Stimulated activated CD4-positive, alpha-beta T cell treated with anti-CD3 and anti-CD28 coated beads, TNF-alpha, amount 100 ng/mL, for 24 hours (primary cell): ENCODE results near the gene ANO6.
"Not testable (repeated sequence)": the region's sequence is repeated elsewhere in the genome, so short reads cannot be mapped to it uniquely, and the experiment has no call there.

ENCODE experiments used
- DNase-seq, 3 experiments: peaks; one replicate each; pipeline ENCODE4 v3.0.0-alpha.2; 2020; ENCODE audit warnings: low read depth in 3 of 3

Gene ANO6

DNA sequence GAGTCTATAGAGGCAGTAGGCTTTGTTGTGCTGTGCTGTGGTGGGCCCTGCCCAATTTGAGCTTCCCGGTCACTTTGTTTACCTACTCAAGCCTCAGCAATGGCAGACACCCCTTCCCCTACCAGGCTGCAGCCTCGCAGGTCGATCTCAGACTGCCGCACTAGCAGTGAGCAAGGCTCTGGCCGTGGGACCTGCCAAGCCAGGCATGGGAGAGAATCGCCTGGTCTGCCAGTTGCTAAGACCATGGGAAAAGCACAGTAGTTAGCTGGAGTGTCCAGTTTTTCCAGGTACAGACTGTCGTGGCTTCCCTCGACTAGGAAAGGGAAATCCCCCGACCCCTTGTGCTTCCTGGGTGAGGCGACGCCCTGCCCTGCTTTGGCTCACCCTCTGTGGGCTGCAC lies 26.3 kb downstream of the ANO6 start:
- DNase-seq = no peak

DNA sequence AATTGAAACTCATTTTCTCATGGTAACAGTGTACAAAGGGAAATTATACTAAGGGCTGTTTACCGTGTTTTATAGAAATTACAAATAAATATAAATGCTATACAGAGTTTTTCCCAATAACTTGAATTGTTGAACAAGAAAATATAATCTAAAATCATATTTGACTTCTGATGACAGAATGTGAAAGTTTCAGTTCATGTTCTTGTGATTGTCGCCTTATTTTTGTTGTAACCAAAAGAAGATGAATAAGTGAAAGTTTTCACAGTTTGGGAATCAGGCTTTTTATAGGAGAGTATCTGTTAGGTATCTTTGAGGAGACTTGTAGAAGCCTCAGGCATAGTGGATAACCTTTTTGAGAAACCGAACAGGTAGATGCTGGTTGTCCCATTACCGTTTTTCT lies 28.1 kb downstream of the ANO6 start:
- no peak for DNase-seq

DNA sequence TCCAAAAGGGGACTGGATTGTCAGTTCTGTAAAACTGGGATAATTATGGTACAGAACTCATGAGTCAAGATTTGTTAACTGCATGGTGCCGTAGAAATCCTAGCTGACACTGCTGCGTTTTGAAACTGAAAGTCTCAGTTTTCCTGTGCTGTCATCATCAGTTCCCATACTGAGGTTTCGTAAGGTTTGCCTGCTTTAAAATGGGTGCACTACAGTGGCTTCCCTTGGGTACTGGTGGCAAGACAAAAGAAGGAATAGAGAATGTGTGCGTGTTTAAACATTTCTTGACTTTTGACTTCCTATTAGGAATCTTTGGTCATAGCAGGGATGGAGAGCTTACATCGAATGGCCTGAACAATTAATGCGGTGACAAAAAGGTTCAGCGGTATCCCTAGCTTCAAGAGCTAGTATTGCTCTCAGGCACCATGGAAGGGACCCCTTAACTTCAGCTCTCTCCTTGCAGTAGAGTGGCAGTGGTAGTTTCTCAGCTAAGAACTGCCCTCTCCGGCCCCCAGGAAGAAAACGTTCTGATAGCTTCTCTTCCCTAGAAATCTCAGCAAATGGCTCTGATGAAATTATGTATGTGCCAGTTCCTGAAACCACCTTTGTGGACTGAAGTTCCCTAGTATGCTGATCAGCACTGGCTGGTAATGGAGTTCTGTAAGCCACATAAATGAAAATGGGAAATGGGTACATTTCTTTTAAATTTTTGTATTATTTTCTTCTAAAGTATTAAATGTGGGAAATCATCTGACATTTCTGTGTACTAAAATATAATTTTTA lies 28.9 kb downstream of the ANO6 start:
- DNase-seq = no peak

DNA sequence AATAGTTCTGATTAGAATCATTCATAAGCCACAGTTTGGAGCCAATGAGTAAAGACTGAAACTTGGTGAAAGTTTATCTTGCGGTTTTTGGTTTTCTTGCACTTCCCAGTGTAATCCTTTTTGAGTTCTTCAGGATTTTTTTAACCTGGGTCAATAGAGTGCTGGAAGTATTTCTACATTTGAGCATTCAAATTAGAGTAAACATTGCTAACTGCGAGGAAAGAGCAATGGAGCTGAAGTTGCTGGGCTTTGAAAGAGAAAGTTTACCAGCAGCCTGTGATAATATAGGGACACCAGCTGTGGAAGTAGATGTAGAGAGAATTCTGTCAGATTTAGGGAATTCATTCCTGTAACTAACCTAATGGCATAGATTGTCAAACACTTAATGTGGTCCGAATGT lies 30.3 kb downstream of the ANO6 start:
- DNase-seq = no peak

DNA sequence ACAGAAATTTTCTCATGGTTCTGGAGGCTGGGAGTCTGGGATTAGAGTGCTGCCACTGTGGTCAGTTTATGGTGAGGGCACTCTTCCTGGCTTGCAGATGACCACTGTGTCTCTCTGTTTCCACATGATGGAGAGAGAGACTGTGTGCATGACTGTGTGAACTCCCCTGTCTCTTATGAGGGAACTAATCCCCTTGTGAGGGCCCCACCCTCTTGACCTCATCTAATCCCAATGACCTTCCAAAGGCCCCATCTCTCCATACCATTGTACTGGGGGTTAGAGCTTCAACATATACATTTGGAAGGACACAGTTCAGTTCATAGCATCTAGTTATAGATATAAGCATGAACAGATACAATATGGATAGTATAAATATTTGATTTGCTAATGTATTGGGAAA lies 31.7 kb downstream of the ANO6 start:
- no peak for DNase-seq

DNA sequence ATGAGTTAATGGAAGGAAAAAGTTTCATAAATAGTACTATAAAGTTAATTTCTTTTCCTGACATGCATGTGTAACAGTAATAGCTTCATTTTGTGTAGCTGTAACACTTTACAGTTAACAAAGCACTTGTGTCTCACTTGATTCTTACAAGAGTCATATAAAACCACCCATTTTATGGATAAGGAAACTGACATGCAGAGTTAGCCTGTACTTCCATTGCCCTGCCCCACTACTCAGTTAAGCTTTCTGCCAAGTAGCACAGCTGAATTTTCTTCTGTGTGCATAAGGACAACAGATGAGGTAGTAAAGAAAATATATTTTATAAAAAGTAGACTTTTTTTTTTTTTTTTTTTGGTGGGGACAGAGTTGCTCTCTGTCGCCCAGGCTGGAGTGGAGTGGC lies 32.2 kb downstream of the ANO6 start:
- no peak for DNase-seq

DNA sequence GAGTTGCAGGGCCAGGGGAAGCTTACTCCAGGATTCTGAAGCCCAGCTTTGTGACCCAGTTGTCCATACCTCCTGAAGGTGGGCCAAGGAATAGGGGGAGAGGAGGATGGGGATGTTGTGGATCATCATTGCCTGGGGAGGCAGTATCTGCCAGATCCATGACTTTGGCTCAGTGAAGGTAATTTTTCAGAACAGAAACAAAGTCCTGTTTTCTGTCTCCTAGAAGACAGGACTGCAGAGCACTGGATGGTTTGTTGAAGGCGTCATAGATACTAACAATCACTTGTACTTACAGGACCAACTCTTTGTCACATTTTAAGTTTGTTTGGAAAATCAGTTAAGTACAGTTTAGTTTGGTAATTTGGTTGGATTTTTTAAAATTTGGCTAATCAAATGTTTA lies 38.4 kb downstream of the ANO6 start:
- DNase-seq = no peak

DNA sequence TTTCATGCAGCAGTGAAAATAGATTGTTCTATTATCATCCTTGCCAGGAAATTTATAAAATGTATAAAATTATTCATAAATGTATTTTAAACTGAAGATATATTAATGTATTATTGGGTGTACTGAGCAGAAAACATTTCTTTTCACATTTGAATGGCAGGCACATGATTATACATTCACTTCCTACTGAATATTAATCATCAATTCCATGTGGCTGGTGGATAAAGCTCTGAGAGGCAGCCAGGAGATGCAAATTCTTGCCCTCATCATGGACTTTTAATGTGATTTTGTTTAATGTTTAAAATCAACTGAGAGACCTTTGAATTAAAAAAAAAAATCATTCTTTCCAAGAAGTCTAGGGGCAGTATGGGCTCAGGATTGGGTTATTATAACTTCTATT lies 40.8 kb downstream of the ANO6 start:
- no peak for DNase-seq

DNA sequence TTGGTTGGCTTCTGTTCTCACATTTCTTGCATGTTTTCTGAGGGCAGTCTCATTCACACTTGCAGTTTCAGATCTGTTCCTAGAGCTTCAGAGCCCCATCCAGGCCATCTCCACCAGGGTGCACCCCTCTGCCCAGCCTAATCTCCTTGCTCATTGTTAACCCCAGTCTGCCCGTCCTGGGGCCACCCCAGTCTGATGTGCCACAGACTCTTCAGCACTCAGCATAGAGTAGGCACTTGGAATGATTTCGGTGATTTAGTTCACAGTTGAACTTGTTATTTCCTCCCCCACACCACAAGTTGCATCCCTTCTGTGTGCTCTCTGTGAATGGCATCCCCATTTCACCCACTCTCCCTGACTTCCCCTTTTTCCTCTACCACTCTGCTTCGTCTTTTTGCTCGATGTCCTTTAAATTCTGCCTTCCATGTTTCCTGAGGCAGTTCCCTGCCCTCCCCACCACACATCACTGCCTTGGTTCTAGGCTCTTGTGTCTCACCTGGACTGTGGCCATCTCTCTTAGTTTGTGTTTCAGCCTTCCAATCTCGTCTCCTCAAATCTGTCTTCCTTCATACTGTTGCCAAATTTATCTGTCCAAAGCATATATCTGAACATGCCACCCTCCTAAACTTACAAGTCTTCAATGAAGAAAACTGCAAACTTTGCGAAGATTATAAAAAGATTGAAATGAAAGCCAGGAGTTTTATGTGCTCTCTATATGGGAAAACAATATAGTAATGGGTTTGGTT lies 41.5 kb downstream of the ANO6 start:
- DNase-seq = no peak

DNA sequence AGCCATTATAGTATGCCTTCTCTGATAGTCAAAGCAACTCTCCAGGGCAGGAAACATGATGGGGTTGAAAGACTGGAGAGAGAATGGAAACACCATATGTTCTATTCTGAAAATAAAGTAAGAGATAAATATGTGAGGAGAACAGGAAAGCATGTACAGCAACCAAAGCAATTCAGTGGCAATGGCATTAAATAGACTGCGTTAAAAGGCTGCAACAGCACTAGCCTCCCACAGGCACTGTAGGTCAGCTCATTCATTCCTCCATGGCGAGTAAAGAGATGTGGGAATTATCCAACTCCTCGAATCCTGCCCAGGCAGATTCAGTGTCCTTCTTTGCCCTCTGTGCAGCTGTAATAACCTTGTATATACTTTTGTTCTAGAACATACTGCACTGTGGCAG lies 43.8 kb downstream of the ANO6 start:
- DNase-seq = no peak

DNA sequence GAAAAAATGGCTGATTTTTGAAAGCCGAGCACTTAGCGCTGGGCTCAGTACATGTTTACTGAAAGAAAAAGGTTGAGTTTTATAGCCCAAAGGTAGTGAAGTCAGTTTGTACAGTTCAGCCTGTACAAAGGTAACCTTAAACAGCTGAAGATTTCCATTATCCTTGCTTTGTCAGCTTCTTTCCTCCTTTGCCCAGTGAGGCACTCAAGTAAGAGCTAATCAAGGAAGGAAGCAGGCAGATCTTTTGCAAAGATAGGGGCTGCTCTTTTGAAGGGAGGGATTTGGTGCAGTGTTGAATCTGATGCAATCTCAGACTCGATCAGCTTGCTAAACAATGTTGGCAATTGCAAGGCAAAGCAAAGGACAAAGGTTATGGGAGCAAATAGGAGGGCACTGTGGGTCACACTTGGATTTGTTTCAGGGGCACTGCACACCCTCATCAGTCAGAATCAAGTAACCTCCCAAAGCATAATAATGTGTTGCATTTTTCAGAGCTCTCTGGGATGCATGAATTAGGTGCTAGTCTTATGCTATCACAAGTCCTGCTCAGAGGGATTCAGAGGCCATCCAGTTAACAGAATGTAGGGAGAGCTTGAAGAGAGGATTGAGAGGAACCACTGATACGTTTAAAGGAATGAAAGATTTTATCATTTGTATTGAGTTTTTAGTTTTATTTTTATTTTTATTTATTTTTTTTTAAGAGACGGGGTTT lies 44.4 kb downstream of the ANO6 start:
- no peak for DNase-seq

DNA sequence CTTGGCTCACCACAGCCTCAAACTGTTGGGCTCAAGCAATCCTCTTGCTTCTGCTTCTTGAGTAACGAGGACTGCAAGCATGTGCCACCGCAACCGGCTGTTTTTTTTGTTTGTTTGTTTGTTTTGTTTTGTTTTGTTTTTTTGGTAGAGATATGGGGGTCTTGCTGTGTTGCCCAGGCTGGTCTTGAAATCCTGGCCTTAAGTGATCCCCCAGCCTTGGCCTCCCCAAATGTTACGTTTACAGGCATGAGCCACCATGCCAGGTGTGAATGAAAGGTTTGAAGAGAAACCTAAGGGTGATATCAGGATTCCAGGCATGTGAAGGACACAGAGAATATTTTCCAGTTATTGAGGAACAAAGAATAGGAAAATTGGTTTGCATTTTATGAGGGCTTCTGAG lies 45.0 kb downstream of the ANO6 start:
- DNase-seq = no peak

DNA sequence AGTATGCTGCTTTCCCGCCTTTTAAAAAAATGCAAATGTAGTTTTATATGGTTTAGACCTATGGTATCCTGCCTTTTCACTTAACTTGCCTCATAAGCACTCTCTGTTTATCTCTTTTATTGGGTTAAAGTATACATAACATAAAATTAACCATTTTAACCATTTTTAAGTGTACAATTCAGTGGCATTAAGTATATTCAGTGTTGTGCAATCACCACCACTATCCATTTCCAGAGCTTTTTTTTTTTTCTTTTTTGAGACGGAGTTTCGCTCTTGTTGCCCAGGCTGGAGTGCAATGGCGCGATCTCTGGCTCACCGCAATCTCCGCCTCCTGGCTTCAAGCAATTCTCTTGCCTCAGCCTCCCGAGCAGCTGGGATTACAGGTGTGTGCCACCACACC lies 46.3 kb downstream of the ANO6 start:
- not testable (repeated sequence) for DNase-seq

DNA sequence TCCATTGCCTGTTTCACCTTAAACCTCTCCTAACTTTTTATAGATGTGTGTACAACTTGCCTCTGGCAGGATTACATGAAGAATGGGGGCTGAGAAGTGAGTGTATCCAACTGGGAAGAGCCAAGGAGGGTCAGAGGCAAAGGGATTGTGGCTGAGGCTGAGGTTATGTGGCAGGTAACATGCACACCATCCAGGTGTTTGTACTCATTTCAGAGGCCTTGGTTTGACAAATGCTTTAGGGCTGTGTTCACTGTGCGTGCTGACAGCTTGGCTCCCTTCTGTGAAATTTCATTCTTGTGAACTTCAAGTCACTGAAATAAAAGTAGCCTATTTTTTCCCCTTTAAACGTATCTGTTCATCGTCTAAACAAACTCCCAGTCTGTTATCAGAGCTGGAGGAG lies 47.7 kb downstream of the ANO6 start:
- DNase-seq = no peak

DNA sequence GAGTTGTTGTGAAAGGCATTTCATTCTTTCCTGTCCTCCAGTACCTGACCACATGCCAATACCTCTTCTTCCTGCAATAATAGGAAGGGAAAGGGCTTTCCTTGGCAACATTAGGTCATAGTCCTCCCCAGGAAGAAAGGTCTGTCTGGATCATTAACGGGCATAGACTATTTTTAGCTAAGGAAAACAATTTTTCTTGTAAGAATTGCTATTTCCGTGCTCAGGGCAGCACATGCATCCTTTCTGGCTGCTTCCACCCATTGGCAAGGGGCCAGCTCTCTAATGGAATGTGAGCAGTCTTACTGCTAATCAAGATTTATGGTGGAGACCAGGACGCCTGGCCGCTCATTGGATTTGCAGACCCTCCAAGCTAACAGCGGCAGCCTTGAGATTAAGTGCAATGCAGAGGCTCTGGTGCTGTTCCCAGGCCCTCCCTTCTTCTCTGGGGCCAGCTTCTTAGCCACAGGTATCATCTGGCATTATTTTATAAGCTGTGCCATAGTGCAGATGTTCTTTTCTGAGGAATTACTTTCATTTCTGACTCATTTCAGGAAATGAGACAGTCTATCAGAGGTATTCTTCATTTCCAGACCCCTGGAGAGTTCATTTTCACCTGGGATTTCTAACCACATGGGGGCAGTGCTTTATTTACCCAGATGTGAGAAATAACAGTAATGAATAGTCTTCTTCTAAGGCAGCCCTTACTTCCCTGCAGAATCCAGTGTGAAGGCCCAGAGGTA lies 52.9 kb downstream of the ANO6 start:
- no peak for DNase-seq

DNA sequence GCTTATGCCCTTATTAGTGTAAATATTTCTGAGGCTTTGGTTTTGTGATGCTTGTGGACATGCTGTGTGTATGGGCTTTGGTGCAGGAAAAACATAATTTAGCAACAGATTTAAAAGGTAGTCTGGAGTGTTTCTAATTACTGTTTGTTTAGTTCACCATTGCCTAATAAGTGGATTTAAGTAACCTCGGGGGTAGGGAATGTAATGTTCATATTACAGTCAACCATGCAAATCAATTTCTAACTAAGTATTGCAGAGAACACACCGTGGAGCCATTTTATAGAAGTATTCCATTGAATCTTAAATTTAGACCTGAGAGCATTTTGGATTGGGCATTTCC lies 53.5 kb downstream of the ANO6 start:
- DNase-seq = no peak

DNA sequence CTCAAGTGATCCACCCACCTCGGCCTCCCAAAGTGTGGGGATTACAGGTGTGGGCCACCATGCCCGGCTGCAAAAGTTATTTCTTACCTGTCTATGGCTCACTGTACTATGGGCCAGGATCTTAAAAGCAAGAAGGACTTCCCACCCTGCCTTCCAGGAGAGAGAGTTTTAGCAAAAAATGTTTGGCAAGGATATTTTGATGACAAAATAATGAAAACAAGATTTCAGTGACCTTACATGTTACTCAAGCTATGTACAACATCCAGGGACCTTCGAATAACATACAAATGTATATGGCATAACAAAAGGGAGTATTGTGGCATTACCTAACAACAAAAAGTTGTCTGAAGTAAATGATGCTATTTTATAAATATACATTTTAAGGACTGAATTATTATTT lies 55.1 kb downstream of the ANO6 start:
- DNase-seq = no peak

DNA sequence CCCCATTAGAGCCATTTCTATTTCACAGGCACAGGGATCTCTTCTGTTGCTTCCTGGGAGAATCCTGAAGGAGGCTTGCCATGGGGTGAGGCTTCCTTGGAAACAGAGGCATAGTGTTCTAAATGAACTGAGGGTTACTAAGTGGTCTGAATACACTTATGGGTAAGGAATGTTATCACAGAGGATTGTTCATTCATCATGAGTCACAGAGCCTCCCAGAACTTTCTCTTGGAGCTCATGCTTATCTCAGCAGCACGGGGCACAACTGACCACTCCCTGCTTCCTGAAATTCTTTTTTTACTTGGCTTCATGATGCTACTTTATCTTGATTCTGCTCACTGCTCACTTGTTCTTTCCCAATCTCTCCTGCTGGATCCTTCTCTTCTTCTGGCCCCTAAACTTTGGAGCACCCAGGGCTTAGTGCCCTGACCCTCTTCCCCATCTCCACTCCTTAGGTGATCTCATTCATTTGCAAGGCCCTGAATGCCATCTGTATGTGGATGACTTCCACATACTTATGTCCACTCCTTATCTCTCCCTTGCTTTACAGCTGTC lies 57.9 kb downstream of the ANO6 start:
- no peak for DNase-seq

DNA sequence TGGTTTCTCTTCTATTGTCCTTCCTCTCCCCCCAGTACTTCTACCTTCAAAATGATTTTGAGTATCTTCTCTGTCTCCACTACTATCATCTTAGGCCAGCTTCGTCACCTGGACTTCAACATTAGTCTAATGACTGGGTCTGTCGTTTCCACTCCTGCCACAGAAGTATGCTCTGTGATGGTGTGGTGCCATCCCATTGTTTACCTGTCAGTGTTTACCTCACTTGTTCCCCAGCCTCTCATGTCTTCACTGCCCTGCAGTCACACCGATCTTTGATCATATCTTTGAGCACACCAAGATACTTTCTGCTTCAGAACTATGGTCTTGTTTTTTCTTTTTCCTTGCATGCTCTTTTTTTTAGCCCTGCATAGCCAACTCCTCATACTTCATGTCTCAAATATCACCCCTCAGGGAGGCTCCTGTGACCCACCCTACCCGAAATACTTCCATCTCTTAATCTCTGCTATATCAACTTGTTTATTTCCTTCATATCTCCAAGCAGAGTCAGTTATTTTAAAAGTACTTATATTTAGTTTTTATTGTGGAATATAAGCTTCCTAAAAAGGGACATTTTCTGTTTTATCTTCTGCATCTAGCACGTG lies 60.4 kb downstream of the ANO6 start:
- DNase-seq = no peak

DNA sequence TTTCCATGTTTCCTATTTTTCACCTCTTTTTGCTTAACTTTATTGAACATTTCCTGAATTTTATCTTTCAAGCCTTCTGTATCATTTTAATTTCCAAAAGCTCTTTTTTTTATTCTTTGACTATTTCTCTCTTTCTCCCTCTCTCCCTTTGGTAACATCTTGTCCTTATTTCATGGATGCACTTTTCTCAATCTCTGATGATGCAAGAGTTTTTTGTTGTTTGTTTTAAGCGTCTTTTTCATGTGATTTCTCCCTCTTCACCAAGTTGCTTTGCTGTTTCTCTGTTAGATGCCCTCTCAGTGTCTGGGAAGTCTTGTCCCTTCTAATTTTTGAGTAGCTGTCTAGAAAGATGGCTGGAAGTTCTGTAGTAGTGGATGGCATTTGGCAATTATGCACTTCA lies 62.6 kb downstream of the ANO6 start:
- no peak for DNase-seq
